IMR-90 (cell line): ENCODE measurements around the gene PSMD2. TPM values are rescaled to one million over a fixed set of nuclear protein-coding genes. Genes with fewer than 3 reads are reported as not detected.

Source experiments
- ATAC-seq: fragments of 200-7000 bp; cut with Tn5 transposase; 2 replicates; pipeline ENCODE4 v1.9.1; 2020; ENCODE audit warnings: low read depth, mild to moderate bottlenecking, moderate library complexity
- BruUV-seq: library from RNA; stranded (reverse); fragments of 400-500 nt; replicated peaks from 2 replicates; lab custom pipeline; 2021; lab: Mats Ljungman, UMichigan
- CTCF ChIA-PET: fragments of 300-600 bp; formaldehyde crosslinking; extraction: SDS; loops from one replicate; lab custom pipeline; 2021; ENCODE audit warnings: antibody characterized with exemption; lab: Yijun Ruan, JAX
- POLR2A ChIA-PET: fragments of 300-600 bp; sonication (Branson Sonifier 250); formaldehyde crosslinking; loops from one replicate; lab custom pipeline; 2022; ENCODE audit warnings: antibody characterized with exemption; ENCODE audit not compliant: unreplicated experiment; lab: Charles Lee
- DNase-seq: peaks from one replicate; pipeline ENCODE4 v3.0.0; 2013
- H2AFZ ChIP-seq: replicated peaks from 2 replicates; pipeline ENCODE3; 2013; ENCODE audit warnings: low read length, mild to moderate bottlenecking; ENCODE audit not compliant: poor library complexity
- H2AK5ac ChIP-seq: 2 replicates; pipeline ENCODE4 v1.6.1; 2013; ENCODE audit warnings: low read depth, low read length, inconsistent platforms
- H2AK9ac ChIP-seq: replicated peaks from 2 replicates; pipeline ENCODE3; 2013; ENCODE audit warnings: mild to moderate bottlenecking, low read depth, low read length, moderate library complexity; ENCODE audit not compliant: poor library complexity
- H2BK120ac ChIP-seq: 2 replicates; pipeline ENCODE4 v1.6.1; 2013; ENCODE audit warnings: low read depth, low read length, inconsistent platforms
- H2BK15ac ChIP-seq: 3 replicates; pipeline ENCODE4 v1.6.1; 2013; ENCODE audit warnings: low read depth, low read length, inconsistent platforms
- H2BK20ac ChIP-seq: 2 replicates; pipeline ENCODE4 v1.6.1; 2013; ENCODE audit warnings: low read depth, mild to moderate bottlenecking, inconsistent platforms, low read length, moderate library complexity
- H2BK5ac ChIP-seq: 2 replicates; pipeline ENCODE4 v1.6.1; 2013; ENCODE audit warnings: mild to moderate bottlenecking, low read depth, low read length, inconsistent platforms; ENCODE audit not compliant: poor library complexity, severe bottlenecking
- H3K14ac ChIP-seq: replicated peaks from 2 replicates; pipeline ENCODE4 v1.6.1; 2013; ENCODE audit warnings: low read depth, low read length, inconsistent platforms
- H3K18ac ChIP-seq: 2 replicates; pipeline ENCODE4 v1.6.1; 2013; ENCODE audit warnings: low read depth, low read length, control low read depth
- H3K23ac ChIP-seq: 2 replicates; pipeline ENCODE4 v1.6.1; 2013; ENCODE audit warnings: low read depth, low read length, inconsistent platforms
- H3K27ac ChIP-seq: 2 replicates; pipeline ENCODE4 v1.5.1; 2013; ENCODE audit warnings: mild to moderate bottlenecking, control low read depth, low read length; ENCODE audit not compliant: insufficient read depth
- H3K27me3 ChIP-seq: 2 replicates; pipeline ENCODE4 v1.6.1; 2013; ENCODE audit warnings: low read length; ENCODE audit not compliant: control insufficient read depth, insufficient read depth
- H3K36me3 ChIP-seq: 2 replicates; pipeline ENCODE4 v1.6.1; 2013; ENCODE audit warnings: low read length, mixed read lengths; ENCODE audit not compliant: control insufficient read depth, insufficient read depth
- H3K4ac ChIP-seq: 2 replicates; pipeline ENCODE4 v1.6.1; 2013; ENCODE audit warnings: low read depth, low read length, inconsistent platforms
- H3K4me1 ChIP-seq: 2 replicates; pipeline ENCODE4 v1.6.1; 2013; ENCODE audit warnings: low read length, mixed read lengths; ENCODE audit not compliant: control insufficient read depth, insufficient read depth
- H3K4me2 ChIP-seq: 2 replicates; pipeline ENCODE4 v1.6.1; 2013; ENCODE audit warnings: low read depth, mild to moderate bottlenecking, control low read depth, low read length, moderate library complexity
- H3K4me3 ChIP-seq: 2 replicates; pipeline ENCODE4 v1.5.1; 2013; ENCODE audit warnings: low read depth, mild to moderate bottlenecking, control low read depth, low read length, moderate library complexity; ENCODE audit not compliant: insufficient read depth
- H3K56ac ChIP-seq: 2 replicates; pipeline ENCODE4 v1.6.1; 2013; ENCODE audit warnings: low read length, inconsistent platforms; ENCODE audit not compliant: insufficient read depth; ENCODE audit errors: extremely low read depth
- H3K79me1 ChIP-seq, 2 experiments: 2 replicates each; pipeline ENCODE4 v1.6.1; 2013; ENCODE audit warnings: low read length in 2 of 2, inconsistent platforms in 1 of 2, low read depth in 1 of 2
- H3K9ac ChIP-seq: 2 replicates; pipeline ENCODE4 v1.6.1; 2013; ENCODE audit warnings: low read depth, low read length, control low read depth
- H3K9me1 ChIP-seq: 2 replicates; pipeline ENCODE4 v1.6.1; 2013; ENCODE audit warnings: low read length, inconsistent platforms; ENCODE audit not compliant: insufficient read depth
- H3K9me3 ChIP-seq: 2 replicates; pipeline ENCODE4 v1.6.1; 2013; ENCODE audit warnings: low read length; ENCODE audit not compliant: control insufficient read depth, insufficient read depth
- H4K20me1 ChIP-seq: 2 replicates; pipeline ENCODE4 v1.6.1; 2013; ENCODE audit warnings: low read length, inconsistent platforms; ENCODE audit not compliant: insufficient read depth
- H4K5ac ChIP-seq: 2 replicates; pipeline ENCODE4 v1.6.1; 2013; ENCODE audit warnings: mild to moderate bottlenecking, low read depth, low read length, control low read depth
- H4K8ac ChIP-seq, 2 experiments: 2 replicates each; pipeline ENCODE4 v1.6.1; 2013; ENCODE audit warnings: low read depth in 2 of 2, low read length in 2 of 2, control low read depth in 1 of 2, inconsistent platforms in 1 of 2
- H4K91ac ChIP-seq: 2 replicates; pipeline ENCODE4 v1.6.1; 2013; ENCODE audit warnings: low read depth, low read length, inconsistent platforms; ENCODE audit not compliant: insufficient read depth
- CEBPB ChIP-seq: IDR thresholded peaks from 2 replicates; pipeline ENCODE4 v1.6.1; 2012; ENCODE audit warnings: low read depth, low read length, improper control_type of control experiment
- CHD1 ChIP-seq: IDR thresholded peaks from 2 replicates; pipeline ENCODE4 v1.6.1; 2012; ENCODE audit warnings: low read depth, low read length, improper control_type of control experiment
- ELK1 ChIP-seq: fragments of 150-350 bp; IDR thresholded peaks from 2 replicates; pipeline ENCODE4 v1.6.1; 2016; ENCODE audit warnings: low read depth, mild to moderate bottlenecking, low read length, moderate library complexity, borderline replicate concordance
- POLR2A ChIP-seq: IDR thresholded peaks from 2 replicates; pipeline ENCODE4 v1.6.1; 2012; ENCODE audit warnings: mild to moderate bottlenecking, low read depth, low read length
- RAD21 ChIP-seq: IDR thresholded peaks from 2 replicates; pipeline ENCODE4 v1.6.1; 2012; ENCODE audit warnings: low read length, improper control_type of control experiment
- RCOR1 ChIP-seq: IDR thresholded peaks from 2 replicates; pipeline ENCODE4 v1.6.1; 2012; ENCODE audit warnings: mild to moderate bottlenecking, low read length, improper control_type of control experiment; ENCODE audit not compliant: insufficient replicate concordance
- SMC3 ChIP-seq: fragments of 150-350 bp; IDR thresholded peaks from 2 replicates; pipeline ENCODE4 v1.6.1; 2016; ENCODE audit warnings: low read depth, mild to moderate bottlenecking, antibody characterized with exemption, low read length, moderate library complexity
- USF2 ChIP-seq: fragments of 150-350 bp; IDR thresholded peaks from 2 replicates; pipeline ENCODE4 v1.6.1; 2017; ENCODE audit warnings: mild to moderate bottlenecking, antibody characterized with exemption, low read length, low read depth
- WGBS, 2 experiments: methylation state at CpG; one replicate each; pipeline versions ENCODE4 v1.1.5 to v1.1.7; 2013; ENCODE audit warnings: missing lambda C conversion rate in 2 of 2; ENCODE audit not compliant: insufficient read length in 1 of 2; ENCODE audit errors: extremely low coverage in 2 of 2; 5-methylcytosine and 5-hydroxymethylcytosine counted together
- dilution Hi-C: fragments of 300-500 bp; cut with HindIII; formaldehyde crosslinking; loops from one replicate; pipeline ENCODE4 v1.14.3; 2018; ENCODE audit warnings: low sequenced_read_pairs; ENCODE audit not compliant: unreplicated experiment
- in situ Hi-C: fragments of 300-500 bp; cut with MboI; formaldehyde crosslinking; loops from 3 replicates; pipeline ENCODE4 v1.14.3; 2019; ENCODE audit warnings: low sequenced_read_pairs, inconsistent platforms, mixed read lengths
- intact Hi-C: fragments of 100-400 bp; cut with micrococcal nuclease; formaldehyde crosslinking; loops from 2 replicates; pipeline ENCODE4 v1.10.0; 2022
- polyA plus RNA-seq, 3 experiments: library from polyadenylated mRNA; depleted of rRNA; stranded (reverse); fragments of >200 nt; gene quantifications; 2 replicates each; pipeline ENCODE4 v1.2.3, GENCODE V29; 2012; ENCODE audit warnings: low replicate concordance in 1 of 3
- total RNA-seq: library from RNA; depleted of rRNA; stranded (reverse); fragments of >200 nt; gene quantifications from 2 replicates; pipeline ENCODE4 v1.2.3, GENCODE V29; 2012

The PSMD2 gene
- total and polyA plus RNA-seq, 2 of the 4 experiments (the other 2 are of a cell fraction): 514 to 872 TPM

- Histone ChIP-seq H2AK9ac (no peak overlapping the region), H3K9me1 (peaks cover 3% of the 10 kb centered on the region; the same call in 1 of the 2 replicates), H2AFZ (no peak overlapping the region), H3K4me3 (no peak overlapping the region), H3K23ac (no peak overlapping the region), H3K9me3 (no peaks in the 10 kb centered on the region), H3K18ac (no peak overlapping the region), H3K4ac (no peak overlapping the region), H2BK20ac (no peak overlapping the region), H4K5ac (no peak overlapping the region), H4K20me1 (no peaks in the 10 kb centered on the region), H3K4me1 (no peaks in the 10 kb centered on the region), H4K8ac (no peak overlapping the region), H2AK5ac (no peak overlapping the region), H3K14ac (no peak overlapping the region), H2BK5ac (no peak overlapping the region), H4K91ac (no peak overlapping the region), H3K36me3 (no peaks in the 10 kb centered on the region), H3K9ac (no peak overlapping the region), H3K4me2 (no peak overlapping the region), H3K79me1 (no peaks in the 10 kb centered on the region), H3K27me3 (peaks cover 65% of the 10 kb centered on the region), H3K56ac (no peak overlapping the region), H3K27ac (no peak overlapping the region), H2BK15ac (no peak overlapping the region), H2BK120ac (no peak overlapping the region)
- dilution Hi-C loops (no loop called here), in situ Hi-C loops (no loop called here), intact Hi-C loops (no loop called here)
- no TSS peak for BruUV-seq
- WGBS, 2 experiments: no CpG with 5 or more reads among the region's 6 CpGs
- no peak for TF ChIP-seq ELK1
- no peak for TF ChIP-seq RCOR1
- no peak for TF ChIP-seq RAD21
- TF ChIP-seq CHD1: no peak
- TF ChIP-seq CEBPB: no peak
- no peak for TF ChIP-seq POLR2A
- no peak for TF ChIP-seq SMC3
- no peak for TF ChIP-seq USF2
- ChIA-PET CTCF (no interaction called here), POLR2A (no interaction called here)
- DNase-seq (no peak), ATAC-seq (no peak)
Measured at GRCh38 chr3:184277366-184277765, 21.7 kb upstream of the PSMD2 start.
